HG03066 (cell line): ENCODE results near the gene STKLD1.

ENCODE experiments used
- ATAC-seq: cut with Tn5 transposase; IDR thresholded peaks from one replicate; pipeline ENCODE4 v1.9.1; 2021; ENCODE audit warnings: low read depth; ENCODE audit not compliant: unreplicated experiment

The STKLD1 gene

DNA sequence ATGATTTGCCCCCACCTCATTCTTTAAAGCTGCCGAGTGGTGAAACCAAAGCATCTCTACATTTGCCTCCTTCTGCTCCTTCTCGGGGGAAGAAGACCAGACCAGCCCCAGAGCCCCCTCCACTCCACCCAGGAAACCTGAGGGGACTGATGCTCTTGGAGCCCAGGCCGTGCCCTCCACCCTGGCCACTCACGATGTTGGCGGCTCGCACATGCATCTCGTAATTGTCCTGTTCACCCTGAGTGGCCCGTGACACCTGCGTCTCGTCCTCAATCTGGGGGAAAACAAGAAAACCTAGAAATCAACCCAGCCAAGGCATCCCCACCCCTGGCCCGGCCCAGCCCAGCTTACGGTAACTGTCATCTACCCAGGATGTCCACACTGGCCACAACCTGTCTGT, 31.2 kb upstream of the STKLD1 start:
- no peak for ATAC-seq

DNA sequence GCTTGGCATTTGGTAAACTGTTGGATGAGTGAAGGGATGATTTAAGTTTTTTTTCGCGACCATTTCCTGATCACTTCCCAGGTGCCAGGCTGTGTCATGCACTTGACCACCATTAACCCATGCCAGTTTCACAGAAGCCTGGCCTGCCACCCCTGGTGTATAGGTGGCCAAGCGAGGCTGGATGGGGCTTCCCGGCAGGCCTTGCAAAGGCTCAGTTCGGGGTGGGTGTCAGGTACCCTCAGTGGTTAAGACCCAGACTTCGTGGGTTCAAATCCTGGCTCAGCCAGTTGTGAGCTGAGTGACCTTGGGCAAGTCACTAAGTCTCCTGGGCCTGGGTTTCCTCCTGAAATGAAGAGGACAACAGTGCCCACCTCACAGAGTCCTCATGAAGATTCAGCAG, 30.6 kb upstream of the STKLD1 start:
- ATAC-seq: no peak

DNA sequence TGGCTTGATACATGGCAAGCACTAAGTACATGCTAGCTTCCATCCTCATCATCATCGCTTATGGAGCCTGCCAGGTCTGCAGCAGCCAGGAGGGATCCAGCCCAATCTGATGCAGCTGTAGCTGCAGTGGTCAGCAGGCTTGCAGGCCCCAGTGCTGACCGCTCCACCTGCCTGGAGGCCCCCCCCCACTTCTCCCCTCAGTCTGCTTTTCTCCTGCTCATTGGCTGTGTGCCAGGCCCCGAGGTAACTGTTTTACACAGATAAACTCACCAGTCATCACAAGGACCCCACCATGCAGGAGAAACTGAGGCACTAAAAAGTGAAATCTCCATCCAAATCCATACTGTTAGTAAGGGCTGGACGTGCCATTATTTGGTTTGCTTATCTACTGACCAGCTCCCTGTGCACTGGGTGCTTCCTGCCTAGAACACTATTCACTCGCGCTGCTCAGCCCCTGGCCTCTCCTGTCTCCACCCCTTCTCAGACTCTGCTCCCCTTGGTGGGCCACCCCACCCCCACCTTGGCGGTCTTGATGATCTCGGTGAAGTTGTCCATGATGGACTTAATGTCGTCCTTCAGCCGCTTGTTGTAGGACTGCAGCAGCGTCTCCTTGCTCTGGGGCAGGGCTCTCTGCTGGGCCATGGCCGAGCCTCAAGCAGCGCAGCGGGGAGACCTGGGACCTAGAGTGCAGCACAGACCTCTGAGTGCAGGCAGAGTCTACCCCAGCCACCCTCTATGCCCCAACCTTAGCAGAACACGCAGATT, 30.0 kb upstream of the STKLD1 start:
- no peak for ATAC-seq

DNA sequence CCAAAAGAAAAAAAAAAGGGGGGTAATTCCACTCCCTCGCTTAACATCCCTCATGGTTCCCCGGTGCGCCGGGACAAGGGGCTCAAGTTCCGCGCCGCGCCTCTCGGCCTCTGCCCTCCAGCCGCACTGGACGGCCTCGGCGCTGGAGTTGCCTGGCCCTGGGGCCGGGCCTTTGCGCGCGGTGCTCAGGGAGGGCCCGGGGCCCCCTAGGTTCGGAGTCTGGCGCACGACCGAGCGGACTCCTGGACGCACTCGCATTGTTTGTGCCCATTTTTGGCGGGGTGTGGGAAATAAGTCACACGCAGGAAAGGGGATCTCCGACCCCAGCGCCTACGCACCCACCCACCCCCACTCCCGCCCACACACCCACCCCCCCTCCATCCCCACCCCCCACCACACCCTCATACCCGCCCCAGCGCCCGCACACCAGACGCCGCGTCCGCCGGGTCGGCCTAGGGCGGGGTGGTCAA, 28.6 kb upstream of the STKLD1 start:
- no peak for ATAC-seq

DNA sequence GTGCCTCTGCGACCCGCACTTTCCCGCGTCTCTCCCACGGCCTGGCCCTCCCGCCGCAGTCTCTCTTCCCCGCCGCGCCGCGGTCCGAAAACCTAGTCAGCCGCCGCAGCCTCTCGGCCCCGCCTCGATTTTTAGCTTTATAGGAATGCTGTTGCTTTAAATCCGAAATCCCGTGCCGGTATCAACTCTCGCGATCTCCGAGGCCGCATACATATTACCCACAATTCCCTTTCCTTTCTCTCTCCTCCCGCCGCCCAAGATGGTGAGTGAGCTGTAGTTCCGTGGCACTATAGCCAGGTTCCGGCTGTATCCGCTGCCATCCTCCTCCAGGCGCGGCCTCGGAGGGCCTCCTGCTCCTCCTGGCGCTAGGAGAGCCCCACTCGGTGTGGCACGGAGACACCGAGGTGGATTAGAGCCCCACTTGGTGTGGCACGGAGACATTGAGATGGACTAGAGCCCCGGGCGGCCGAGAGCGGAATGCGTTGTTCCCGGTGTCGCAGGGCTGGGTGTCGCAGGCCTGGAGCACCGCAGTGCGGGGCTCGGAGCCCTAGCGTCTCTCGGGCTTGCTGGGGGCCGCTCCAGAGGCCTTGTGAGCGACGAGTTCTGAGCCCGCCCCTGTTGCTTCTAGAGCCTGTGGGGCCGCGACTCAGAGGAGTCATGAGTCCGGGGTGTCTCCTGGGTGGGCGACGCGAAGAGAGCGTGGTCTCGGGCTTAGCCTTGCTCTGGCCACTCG, 28.0 kb upstream of the STKLD1 start, which contains the start of the genes MED22 and RPL7A:
Gene MED22, minus strand, starts transcription at position 147 of the 733 bp plus-strand sequence. CDS start 1,469 bp downstream, outside the sequence.
Gene RPL7A, plus strand, starts transcription at position 234 of the 733 bp plus-strand sequence. Its CDS starts 26 bp downstream, at position 260.
- ATAC-seq: no peak

DNA sequence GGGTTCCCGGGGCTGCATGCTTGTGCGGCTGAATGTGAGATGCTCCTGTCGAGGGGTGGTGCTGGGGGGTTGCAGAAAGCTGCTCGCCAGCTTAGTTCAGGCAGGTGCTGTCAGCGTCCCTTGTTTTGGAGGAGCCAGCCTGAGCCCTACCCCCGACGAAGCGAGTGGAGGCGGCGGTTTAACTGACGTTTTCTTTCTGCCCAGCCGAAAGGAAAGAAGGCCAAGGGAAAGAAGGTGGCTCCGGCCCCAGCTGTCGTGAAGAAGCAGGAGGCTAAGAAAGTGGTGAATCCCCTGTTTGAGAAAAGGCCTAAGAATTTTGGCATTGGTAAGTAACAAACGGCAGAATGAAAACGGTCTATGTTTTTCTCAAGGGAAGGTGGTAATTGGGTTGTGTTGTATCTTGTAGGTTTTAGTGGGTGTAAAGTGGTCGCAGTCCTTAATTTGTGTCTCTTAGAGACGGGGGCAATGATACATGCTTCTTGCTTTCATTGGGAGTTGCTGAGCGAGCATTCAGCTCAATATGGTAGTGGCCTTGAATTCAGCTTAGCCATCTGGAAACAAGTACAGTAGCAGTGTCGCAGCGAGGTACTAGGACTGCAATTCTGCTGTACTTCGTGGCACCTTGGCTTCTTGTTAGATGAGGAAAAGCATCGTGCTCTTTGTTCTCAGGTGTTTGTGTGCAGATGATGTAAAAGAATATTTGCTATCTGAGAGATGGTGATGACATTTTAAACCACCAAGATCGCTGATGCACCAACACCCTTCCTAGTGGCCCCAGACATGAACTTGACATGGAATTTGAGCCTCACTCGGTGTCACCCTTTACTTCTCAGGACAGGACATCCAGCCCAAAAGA, 27.2 kb upstream of the STKLD1 start:
- ATAC-seq: no peak

DNA sequence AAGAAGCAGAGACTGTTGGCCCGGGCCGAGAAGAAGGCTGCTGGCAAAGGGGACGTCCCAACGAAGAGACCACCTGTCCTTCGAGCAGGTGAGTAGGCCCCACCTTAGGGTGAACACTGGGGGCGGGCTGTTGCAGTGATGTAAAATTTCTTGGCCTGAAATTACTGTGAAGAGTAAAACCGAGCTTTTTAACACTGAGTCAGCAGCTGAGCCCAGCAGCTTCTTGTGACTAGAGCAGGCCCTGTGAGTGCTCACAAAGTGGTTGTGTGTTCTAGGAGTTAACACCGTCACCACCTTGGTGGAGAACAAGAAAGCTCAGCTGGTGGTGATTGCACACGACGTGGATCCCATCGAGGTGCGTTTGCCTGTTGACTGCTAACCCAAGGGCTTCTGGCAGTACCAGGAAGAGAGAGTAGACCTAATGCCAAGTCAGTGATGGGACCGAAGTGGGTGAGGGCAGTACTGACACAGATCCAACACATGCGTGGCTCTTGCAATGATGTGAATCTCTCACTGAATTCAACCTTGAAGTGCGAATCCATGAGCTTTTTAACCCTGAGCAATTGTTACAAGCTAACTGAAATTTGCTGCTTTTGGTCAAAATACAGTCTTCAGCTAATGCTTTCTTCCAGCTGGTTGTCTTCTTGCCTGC, 26.1 kb upstream of the STKLD1 start:
- no peak for ATAC-seq

DNA sequence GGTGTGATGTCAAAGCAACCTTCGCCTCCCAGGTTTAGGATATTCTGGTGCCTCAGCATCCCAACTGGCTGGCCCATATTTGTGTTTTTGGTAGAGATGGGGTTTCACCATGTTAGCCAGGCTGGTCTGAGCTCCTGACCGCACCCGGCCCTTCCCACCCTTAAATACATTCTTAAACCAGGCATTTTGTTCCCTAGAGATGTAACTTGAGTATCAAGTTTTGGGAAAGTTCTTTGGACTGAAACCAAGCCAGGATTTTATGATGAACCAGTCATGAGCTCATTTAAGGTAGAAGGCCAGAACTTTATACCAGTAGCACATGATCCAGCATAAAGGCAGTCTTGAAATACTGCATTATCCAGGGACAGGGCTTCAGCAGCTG, 24.6 kb upstream of the STKLD1 start:
- no peak for ATAC-seq

DNA sequence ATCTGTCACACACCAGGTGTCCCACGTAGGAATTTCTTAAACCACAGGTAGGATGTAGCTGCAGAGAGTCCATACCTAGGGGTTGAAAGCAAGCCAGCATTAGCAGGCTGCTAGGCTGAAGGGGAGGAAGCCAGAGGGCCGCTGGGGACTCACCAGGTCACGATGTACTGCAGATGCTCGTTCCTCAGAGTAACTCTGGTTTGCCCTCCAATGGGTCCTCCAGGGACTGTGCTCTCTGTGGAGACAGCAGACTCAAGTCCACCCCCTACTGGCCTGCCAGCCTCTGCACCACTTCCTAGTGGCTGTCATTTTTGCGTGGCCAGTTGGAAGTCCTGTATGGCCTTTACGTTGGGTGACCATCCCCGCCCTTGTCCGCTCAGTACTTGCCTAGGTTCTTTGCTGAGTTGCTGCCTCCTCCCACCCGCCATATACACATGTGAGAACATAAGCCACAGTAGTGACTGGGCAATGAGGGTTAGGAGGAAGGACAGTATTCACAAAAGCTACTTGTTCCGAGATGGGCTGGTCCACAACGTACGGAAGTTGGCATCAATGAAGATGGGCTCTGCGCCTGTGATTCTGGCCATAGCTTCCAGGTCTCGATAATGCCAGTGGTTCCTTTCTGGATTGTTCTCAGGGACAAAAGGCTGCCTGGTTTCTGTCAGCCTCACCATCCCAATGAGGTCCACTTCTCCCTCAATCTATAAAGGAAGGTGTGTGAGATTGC, 24.1 kb upstream of the STKLD1 start:
- ATAC-seq: no peak

DNA sequence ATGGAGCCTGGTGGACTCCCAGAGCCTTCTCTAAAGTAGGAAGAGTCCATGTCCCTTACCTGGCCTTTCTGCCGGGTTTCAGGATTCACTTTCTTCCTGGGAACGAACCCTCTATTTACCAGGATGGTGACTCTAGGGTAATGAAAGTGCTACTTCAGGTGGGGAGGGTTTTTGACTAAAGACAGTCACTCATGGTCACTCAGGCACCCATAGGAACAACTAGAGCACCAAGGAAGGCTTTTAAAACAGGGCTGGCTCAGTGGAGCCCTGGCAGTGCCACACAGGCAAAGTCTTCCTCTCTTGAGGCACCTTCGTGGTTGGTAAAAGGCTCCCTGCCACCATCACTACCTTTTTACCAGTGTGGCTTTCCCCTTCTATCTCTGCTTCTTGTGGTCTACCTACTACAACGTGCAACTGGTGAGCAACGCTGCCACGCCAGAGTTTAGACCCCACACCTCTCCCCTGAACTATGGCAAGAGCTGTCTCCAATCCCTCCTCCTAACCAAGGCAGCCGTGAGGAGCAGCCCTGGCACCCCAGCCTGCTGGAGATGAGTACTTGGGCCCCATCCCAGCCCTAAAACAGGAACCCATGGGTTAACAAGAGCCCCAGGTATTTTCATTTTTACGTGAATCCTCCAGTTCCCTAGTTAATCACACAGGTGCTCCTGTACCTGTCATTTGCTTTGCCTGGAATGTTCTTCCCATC, 23.4 kb upstream of the STKLD1 start:
- ATAC-seq: no peak

DNA sequence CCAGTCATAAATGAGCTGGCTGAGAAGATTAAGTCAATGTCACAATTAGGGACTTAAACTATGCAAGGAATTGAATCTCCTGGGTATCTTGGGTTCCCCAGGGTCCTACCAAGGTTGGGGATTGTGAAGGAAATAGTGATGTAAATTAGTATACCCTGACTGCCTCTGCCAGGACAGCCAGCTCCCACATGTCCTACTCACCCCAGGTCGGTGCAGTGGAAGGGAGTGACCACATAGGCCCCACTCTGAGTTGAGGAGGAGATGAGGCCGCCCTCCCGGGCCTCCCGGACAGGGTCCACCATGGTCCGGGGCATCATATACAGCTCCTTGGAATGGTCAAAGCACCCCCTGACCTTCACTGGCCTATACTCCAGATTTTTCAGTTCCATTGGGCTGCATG, 22.6 kb upstream of the STKLD1 start:
- no peak for ATAC-seq

DNA sequence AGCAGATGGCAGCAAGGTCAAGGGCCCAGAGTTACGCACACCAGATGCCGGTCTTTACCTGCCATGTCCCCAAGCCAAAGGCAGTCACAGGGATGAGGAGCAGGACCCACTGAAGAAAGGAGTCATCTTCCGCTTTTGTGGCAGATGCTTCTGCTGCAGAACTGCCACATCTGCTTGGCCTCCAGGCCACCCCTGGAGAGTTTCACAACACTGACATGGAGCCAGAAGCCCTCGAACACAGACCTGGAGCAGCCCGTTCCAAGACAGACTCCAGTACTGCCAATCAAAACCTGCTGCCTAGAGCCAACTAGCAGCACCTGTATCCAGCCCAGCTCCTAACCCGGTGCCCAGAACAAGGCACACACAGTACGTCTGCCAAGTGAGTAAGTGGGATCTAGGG, 21.4 kb upstream of the STKLD1 start:
- ATAC-seq: no peak

DNA sequence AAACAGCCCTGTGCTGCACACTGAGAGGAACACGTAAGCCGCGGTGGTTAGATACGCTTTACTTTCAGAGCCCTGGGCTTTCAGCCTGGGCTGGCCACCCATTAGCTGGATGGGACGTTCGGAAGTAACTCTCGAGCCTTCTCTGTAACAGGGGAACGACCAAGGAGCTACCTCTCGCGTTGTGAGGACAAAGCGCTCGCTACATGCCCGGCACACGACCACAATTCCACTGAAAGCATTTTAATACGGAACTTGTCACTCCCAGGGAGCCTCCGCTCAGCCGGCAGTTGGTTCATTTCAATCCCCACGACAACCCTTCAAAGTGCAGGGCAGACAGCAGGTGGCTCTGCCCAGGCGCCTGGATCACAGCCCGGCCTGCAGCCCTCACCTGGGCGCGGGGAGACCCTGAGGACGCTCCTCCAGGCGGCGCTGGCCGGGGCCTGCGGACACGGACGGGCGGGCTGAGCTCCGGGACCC, 20.2 kb upstream of the STKLD1 start:
- ATAC-seq: peak; percentile 28

DNA sequence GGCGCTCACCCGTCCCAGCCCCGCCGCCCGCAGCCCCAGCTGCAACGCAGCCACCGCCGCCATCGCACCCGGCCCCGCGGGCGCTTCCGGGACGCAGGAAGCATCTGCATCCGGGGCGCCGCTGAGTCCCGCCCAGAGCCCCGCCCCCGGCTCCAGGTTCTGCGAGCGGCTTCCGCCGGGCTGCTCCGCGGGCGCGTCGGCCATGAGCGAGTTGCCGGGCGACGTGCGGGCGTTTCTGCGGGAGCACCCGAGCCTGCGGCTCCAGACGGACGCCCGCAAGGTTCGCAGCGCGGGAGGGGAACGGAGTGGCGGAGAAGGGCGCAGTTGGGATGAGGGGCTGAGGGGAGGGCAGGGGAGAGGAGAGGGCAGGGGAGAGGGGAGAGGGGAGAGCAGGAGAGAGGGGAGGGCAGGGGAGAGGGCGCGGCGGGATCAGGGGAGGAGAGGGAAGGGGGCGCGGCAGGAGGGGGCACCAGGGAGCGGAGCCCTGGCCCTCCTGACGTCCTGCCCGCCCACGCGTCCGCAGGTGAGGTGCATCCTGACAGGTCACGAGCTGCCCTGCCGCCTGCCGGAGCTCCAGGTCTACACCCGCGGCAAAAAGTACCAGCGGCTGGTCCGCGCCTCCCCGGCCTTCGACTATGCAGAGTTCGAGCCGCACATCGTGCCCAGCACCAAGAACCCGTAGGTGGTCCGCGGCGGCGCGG, 19.6 kb upstream of the STKLD1 start, which contains the start of the genes SURF1 and SURF2:
Gene SURF1, minus strand, starts transcription at position 97 of the 701 bp plus-strand sequence. Its CDS starts 34 bp downstream, at position 63.
Gene SURF2, plus strand, starts transcription at position 160 of the 701 bp plus-strand sequence. Its CDS starts 43 bp downstream, at position 203.
- peak; percentile 68 for ATAC-seq

DNA sequence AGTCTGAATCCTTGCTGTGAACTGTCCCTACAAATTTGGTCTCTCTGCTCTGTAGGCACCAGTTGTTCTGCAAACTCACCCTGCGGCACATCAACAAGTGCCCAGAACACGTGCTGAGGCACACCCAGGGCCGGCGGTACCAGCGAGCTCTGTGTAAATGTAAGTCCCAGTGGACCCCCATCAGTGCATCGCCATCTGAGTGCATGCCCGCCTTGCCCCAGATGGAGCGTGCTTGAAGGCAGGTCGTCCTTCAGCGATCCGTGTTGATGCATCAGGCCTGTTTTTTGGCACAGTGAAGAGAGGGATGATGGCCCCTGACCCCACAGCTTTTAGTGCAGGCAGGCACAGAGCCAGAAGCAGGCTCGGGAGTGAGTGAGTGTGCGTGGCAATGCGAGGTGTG, 18.5 kb upstream of the STKLD1 start:
- ATAC-seq: no peak

DNA sequence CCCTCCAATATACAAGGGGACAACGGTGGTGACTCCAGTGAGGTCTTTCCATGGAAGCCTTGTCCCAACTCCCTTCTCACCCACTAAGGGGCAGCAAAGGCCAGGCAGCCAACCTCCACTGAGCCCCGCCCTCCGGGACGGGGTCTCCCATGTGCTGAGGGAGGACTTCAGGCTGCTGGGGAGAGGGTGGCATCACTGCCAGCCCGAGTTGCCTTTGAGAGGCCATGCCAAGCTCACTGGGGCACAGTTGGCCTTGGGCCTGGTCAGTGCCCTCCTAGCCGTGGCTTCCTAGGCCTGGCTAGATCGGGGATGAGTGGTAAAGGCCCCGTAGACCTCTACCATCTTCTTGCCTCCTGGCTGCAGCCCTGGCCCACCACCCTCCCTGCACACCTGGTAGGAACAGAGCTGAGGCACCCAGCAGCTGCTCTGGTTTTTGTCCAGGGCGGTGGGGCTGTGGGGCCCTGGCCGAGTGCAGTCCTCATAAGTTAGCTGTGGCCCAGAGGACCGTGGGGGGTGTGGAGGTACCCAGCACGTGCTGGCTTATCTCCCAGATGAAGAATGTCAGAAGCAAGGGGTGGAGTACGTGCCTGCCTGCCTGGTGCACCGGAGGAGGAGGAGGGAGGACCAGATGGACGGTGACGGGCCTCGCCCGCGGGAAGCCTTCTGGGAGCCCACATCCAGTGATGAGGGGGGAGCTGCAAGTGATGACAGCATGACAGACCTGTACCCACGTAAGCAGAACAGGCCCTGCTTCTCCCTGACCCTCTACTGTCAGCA, 16.6 kb upstream of the STKLD1 start:
- no peak for ATAC-seq
